Measurements from ENCODE around the gene RACK1.
A peak's percentile ranks its signal among the peaks of the same experiment; 100 is the strongest.

RACK1 gene

GRCh38 chr5:181198905-181199519 lies 44.7 kb downstream of the RACK1 start:
- DNase-seq (ENCODE audit: extremely low read depth in 1 of 2, low read depth in 1 of 2), result no peak

- DNase-seq (ENCODE audit: extremely low read depth in 1 of 2, low read depth in 1 of 2), result no peak
These were observed 45.5 kb downstream of the RACK1 start for GRCh38 chr5:181198106-181198685.

GRCh38 chr5:181197326-181197951 lies 46.3 kb downstream of the RACK1 start:
- DNase-seq (ENCODE audit: extremely low read depth in 1 of 2, low read depth in 1 of 2), result no peak

- no peak for DNase-seq (ENCODE audit: extremely low read depth in 1 of 2, low read depth in 1 of 2)
These were observed 48.4 kb downstream of the RACK1 start for GRCh38 chr5:181195249-181195761.

GRCh38 chr5:181194489-181195248 lies 49.0 kb downstream of the RACK1 start:
- DNase-seq (ENCODE audit: extremely low read depth in 1 of 2, low read depth in 1 of 2), result no peak

- DNase-seq (ENCODE audit: extremely low read depth in 1 of 2, low read depth in 1 of 2), result no peak
These were observed 50.0 kb downstream of the RACK1 start for GRCh38 chr5:181193656-181194055.

GRCh38 chr5:181192337-181193046 lies 51.2 kb downstream of the RACK1 start:
- DNase-seq (ENCODE audit: extremely low read depth in 1 of 2, low read depth in 1 of 2), result no peak

- peak; percentile 81 to 87 for DNase-seq (ENCODE audit: extremely low read depth in 1 of 2, low read depth in 1 of 2)
These were observed 52.0 kb downstream of the RACK1 start for GRCh38 chr5:181191526-181192336.

- no peak for DNase-seq (ENCODE audit: extremely low read depth in 1 of 2, low read depth in 1 of 2)
These were observed 52.8 kb downstream of the RACK1 start for GRCh38 chr5:181190711-181191525.

GRCh38 chr5:181189962-181190710 lies 53.6 kb downstream of the RACK1 start:
- no peak for DNase-seq (ENCODE audit: extremely low read depth in 1 of 2, low read depth in 1 of 2)

- no peak for DNase-seq (ENCODE audit: extremely low read depth in 1 of 2, low read depth in 1 of 2)
These were observed 54.2 kb downstream of the RACK1 start for GRCh38 chr5:181189363-181189961.

- peak in 1 of 2 donors; percentile 59 for DNase-seq (ENCODE audit: extremely low read depth in 1 of 2, low read depth in 1 of 2)
These were observed 54.9 kb downstream of the RACK1 start for GRCh38 chr5:181188700-181189362.

GRCh38 chr5:181187500-181188213 lies 56.0 kb downstream of the RACK1 start:
- no peak for DNase-seq (ENCODE audit: extremely low read depth in 1 of 2, low read depth in 1 of 2)

GRCh38 chr5:181186986-181187499 lies 56.7 kb downstream of the RACK1 start:
- no peak for DNase-seq (ENCODE audit: extremely low read depth in 1 of 2, low read depth in 1 of 2)

All from activated CD8-positive, alpha-beta memory T cell treated with anti-CD3 and anti-CD28 coated beads for 1 hour (primary cell).